Cardiac muscle cell (in vitro differentiated cells and primary cell): ENCODE measurements around the gene ADK. TPM values are rescaled to one million over a fixed set of nuclear protein-coding genes. Genes with fewer than 3 reads are reported as not detected.
A peak's percentile ranks its signal among the peaks of the same experiment; 100 is the strongest.

Experiments
- DNase-seq, 2 donors: peaks; one replicate each; pipeline versions ENCODE4 v3.0.0 to v3.0.0-alpha.2; 2010 to 2017; ENCODE audit warnings: low read depth in 1 of 2, low spot score in 1 of 2
- H3K27ac ChIP-seq: fragments of 200-600 bp; sonication (generic); 2 replicates; pipeline ENCODE4 v1.5.1; 2016
- H3K27me3 ChIP-seq: fragments of 200-600 bp; sonication (generic); 2 replicates; pipeline ENCODE4 v1.6.0; 2016; ENCODE audit warnings: control low read depth
- H3K36me3 ChIP-seq: fragments of 200-600 bp; sonication (generic); 2 replicates; pipeline ENCODE4 v1.5.1; 2016; ENCODE audit warnings: control low read depth
- H3K4me1 ChIP-seq: fragments of 200-600 bp; sonication (generic); 2 replicates; pipeline ENCODE4 v1.8.1; 2017; ENCODE audit warnings: low read depth, mild to moderate bottlenecking, mixed run types
- H3K4me3 ChIP-seq: fragments of 200-600 bp; sonication (generic); 2 replicates; pipeline ENCODE4 v1.5.1; 2016; ENCODE audit warnings: mild to moderate bottlenecking
- H3K9me3 ChIP-seq: fragments of 200-600 bp; sonication (generic); 2 replicates; pipeline ENCODE4 v1.5.1; 2017; ENCODE audit warnings: low read depth, mild to moderate bottlenecking, control low read depth
- polyA plus RNA-seq: library from polyadenylated mRNA; unstranded; fragments of >200 nt; fragmentation: Nextera tagmentation; extraction: Ambion mirVana; gene quantifications from 2 replicates; pipeline ENCODE4 v1.2.1, GENCODE V29; 2016
- total RNA-seq: library from RNA; depleted of rRNA; stranded (reverse); fragments of >200 nt; gene quantifications from 2 replicates; pipeline ENCODE4 v1.2.3, GENCODE V29; 2016
- TF ChIP-seq, protein P1 (sequence below): IDR thresholded peaks from 2 replicates; pipeline ENCODE4 v1.5.1; 2012; ENCODE audit warnings: low read depth, mild to moderate bottlenecking, low read length

ADK gene
- total and polyA plus RNA-seq, 2 experiments from 2014 or later = 24.8 to 57.4 TPM

DNA sequence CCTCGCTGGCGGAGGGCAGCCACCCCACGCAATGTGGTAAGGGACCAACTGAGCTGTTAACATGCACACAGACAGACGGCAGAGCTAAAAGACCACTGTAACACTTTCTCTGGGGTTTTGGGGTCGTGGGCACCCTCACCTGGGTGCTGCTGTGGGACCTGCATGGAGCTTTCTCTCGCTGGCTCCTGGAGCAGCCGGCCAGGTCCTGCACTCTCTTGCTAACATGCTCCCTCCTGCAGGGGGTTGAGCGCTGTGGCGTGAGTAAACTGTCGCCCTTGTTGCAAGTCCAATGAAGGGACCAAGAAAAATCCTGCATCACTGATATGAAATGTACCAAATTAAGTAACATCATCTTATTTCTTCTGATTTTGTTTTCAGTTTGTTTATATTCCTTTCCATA, 92.0 kb downstream of the ADK start:
- no peak for DNase-seq

DNA sequence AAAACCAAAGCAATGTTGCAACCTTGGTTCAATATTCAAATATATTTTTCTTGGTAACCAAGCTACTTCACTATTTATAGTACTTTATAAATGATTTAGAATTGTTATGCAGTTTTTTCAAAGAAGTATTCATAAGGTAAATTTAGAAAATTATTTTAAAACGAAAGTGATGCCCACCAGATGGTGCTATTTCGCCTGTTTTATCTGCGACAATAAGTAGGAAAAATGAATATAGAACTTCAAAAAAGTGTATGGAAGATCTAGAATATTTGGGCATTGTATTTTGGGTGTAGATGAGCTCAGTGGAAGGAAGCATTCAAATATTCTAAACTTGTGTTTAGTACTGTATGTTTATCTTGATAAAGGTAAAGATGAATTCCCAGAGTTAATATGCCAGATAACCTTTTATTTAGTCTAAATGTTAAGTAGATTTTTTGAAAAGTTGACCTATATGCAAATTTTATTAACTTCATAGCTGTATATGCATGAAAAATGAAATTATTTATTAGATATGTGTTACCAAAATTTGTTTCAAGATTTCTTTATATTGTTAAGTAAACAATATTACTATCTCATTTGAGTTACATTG, 93.2 kb downstream of the ADK start:
- Histone ChIP-seq H3K4me3 (no peak overlapping the region), H3K27ac (no peak overlapping the region), H3K27me3 (no peaks in the 10 kb centered on the region), H3K9me3 (no peaks in the 10 kb centered on the region), H3K4me1 (no peaks in the 10 kb centered on the region), H3K36me3 (no peaks in the 10 kb centered on the region)
- peak; percentile 70 to 79 for DNase-seq
- TF ChIP-seq, protein P1, sequence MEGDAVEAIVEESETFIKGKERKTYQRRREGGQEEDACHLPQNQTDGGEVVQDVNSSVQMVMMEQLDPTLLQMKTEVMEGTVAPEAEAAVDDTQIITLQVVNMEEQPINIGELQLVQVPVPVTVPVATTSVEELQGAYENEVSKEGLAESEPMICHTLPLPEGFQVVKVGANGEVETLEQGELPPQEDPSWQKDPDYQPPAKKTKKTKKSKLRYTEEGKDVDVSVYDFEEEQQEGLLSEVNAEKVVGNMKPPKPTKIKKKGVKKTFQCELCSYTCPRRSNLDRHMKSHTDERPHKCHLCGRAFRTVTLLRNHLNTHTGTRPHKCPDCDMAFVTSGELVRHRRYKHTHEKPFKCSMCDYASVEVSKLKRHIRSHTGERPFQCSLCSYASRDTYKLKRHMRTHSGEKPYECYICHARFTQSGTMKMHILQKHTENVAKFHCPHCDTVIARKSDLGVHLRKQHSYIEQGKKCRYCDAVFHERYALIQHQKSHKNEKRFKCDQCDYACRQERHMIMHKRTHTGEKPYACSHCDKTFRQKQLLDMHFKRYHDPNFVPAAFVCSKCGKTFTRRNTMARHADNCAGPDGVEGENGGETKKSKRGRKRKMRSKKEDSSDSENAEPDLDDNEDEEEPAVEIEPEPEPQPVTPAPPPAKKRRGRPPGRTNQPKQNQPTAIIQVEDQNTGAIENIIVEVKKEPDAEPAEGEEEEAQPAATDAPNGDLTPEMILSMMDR = peak; percentile 40

More for the DNA sequence above, 92.0 kb downstream of the ADK start:
- Histone ChIP-seq H3K36me3 (no peaks in the 10 kb centered on the region), H3K4me3 (no peak overlapping the region), H3K9me3 (no peaks in the 10 kb centered on the region), H3K27ac (no peak overlapping the region), H3K4me1 (no peaks in the 10 kb centered on the region), H3K27me3 (no peaks in the 10 kb centered on the region)
- TF ChIP-seq, protein P1 = no peak

DNA sequence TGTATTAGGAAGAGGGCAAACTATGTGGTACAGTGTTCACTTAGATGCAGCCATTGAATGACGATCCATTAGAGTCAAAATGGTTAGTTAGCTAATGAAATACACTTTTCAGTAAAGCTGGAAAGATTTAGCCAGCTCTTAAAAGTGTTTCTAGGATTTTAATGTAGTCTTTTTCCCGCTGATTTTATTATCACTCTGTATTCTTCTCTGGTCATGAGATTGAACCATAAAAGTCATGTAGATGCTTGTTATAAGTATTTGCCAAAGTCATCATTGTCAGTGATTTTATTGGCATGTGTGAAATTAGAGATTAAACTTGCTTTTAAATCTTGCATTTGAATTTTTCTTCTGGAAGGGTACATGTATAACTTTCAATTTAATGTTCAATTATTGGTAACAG, 93.8 kb downstream of the ADK start:
- TF ChIP-seq, protein P1 = no peak

DNA sequence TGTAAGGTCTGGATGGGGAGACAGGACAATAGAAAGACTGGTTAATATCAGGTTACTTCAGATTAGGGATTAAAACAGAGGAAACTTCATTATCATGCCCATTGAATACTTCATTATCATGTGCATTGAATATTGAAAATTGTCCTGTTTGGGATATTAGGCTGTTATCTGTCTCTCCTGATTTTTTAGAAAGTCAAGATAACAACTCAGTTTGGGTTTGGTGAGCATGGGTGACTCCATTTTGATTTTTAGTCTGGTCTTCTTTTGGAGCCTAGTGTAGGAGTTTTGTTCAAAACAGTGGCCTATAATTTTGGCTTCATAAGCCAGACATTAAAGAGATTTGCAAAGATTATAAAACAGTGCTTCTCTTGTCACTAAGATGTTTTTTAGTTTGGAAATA, 95.5 kb downstream of the ADK start:
- Histone ChIP-seq H3K36me3 (no peaks in the 10 kb centered on the region), H3K27me3 (no peaks in the 10 kb centered on the region), H3K27ac (no peak overlapping the region), H3K4me3 (no peak overlapping the region), H3K9me3 (no peaks in the 10 kb centered on the region), H3K4me1 (no peaks in the 10 kb centered on the region)
- TF ChIP-seq, protein P1 = no peak
- DNase-seq = no peak

More for the DNA sequence above, 93.8 kb downstream of the ADK start:
- H3K27me3 ChIP-seq = no peaks in the 10 kb centered on the region
- no peaks in the 10 kb centered on the region for H3K9me3 ChIP-seq
- no peaks in the 10 kb centered on the region for H3K4me1 ChIP-seq
- H3K36me3 ChIP-seq = no peaks in the 10 kb centered on the region
- H3K27ac ChIP-seq = no peak overlapping the region
- H3K4me3 ChIP-seq = no peak overlapping the region
- DNase-seq = no peak

DNA sequence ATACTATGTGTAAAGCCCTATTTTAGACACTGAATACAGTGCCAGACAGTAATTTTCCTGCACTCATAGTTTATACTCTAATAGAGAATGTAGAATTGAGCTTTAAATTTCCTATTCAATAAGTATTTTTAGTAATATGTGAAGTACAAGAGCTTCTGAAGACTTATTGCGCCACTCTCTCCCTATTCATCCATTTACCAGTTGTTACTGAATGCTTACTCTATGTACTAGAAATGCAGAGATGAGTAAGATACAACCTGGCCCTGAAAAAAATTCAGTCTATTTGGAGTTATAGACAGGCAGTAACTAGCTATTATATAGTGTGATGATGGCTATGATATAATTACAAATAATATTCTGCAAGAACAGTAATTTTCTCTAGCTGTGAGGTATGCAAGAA, 98.8 kb downstream of the ADK start:
- Histone ChIP-seq H3K36me3 (no peaks in the 10 kb centered on the region), H3K27ac (no peak overlapping the region), H3K27me3 (no peaks in the 10 kb centered on the region), H3K4me1 (peaks cover 5% of the 10 kb centered on the region), H3K4me3 (no peak overlapping the region), H3K9me3 (no peaks in the 10 kb centered on the region)
- DNase-seq = no peak
- TF ChIP-seq, protein P1 = no peak
